NCI-H2081 (cell line): Measurements from ENCODE around the gene DLGAP1.
"Not testable (repeated sequence)": the region's sequence is repeated elsewhere in the genome, so short reads cannot be mapped to it uniquely, and the experiment has no call there.

ENCODE experiments used
- DNase-seq, 2 experiments: peaks; one replicate each; lab custom pipeline; 2025; lab: John Stamatoyannopoulos, UW

The DLGAP1 gene

GRCh38 chr18:3624935-3625741, 830.0 kb downstream of the DLGAP1 start:
- no peak for DNase-seq

- DNase-seq, result no peak
Measured at GRCh38 chr18:3624546-3624934, 830.6 kb downstream of the DLGAP1 start.

- no peak for DNase-seq
Measured at GRCh38 chr18:3623769-3624545, 831.1 kb downstream of the DLGAP1 start.

GRCh38 chr18:3620146-3621119, 834.7 kb downstream of the DLGAP1 start:
- DNase-seq, result no peak

- no peak for DNase-seq
Measured at GRCh38 chr18:3619746-3620145, 835.4 kb downstream of the DLGAP1 start.

GRCh38 chr18:3619222-3619621, 835.9 kb downstream of the DLGAP1 start:
- DNase-seq, result no peak

- DNase-seq, result no peak
Measured at GRCh38 chr18:3616744-3617143, 838.4 kb downstream of the DLGAP1 start.

GRCh38 chr18:3616142-3616541, 839.0 kb downstream of the DLGAP1 start:
- no peak for DNase-seq

GRCh38 chr18:3615374-3615985, 839.6 kb downstream of the DLGAP1 start:
- no peak for DNase-seq

GRCh38 chr18:3612315-3612714, 842.8 kb downstream of the DLGAP1 start:
- no peak for DNase-seq

GRCh38 chr18:3611313-3612090, 843.6 kb downstream of the DLGAP1 start:
- no peak for DNase-seq

GRCh38 chr18:3610813-3611212, 844.3 kb downstream of the DLGAP1 start:
- no peak for DNase-seq

- no peak for DNase-seq
Measured at GRCh38 chr18:3610188-3610708, 844.9 kb downstream of the DLGAP1 start.

GRCh38 chr18:3608488-3608887, 846.6 kb downstream of the DLGAP1 start:
- no peak for DNase-seq

GRCh38 chr18:3608099-3608453, 847.0 kb downstream of the DLGAP1 start:
- not testable (repeated sequence) for DNase-seq

GRCh38 chr18:3607309-3608098, 847.6 kb downstream of the DLGAP1 start:
- DNase-seq, result no peak

GRCh38 chr18:3606863-3607262, 848.2 kb downstream of the DLGAP1 start:
- not testable (repeated sequence) for DNase-seq

- DNase-seq, result no peak
Measured at GRCh38 chr18:3605954-3606443, 849.1 kb downstream of the DLGAP1 start.

- no peak for DNase-seq
Measured at GRCh38 chr18:3605486-3605952, 849.6 kb downstream of the DLGAP1 start.
